DOHH2 (cell line): Measurements from ENCODE around the gene CALU.

Source experiments
- CTCF ChIP-seq: fragments of 200-600 bp; sonication (generic); IDR thresholded peaks from one replicate; pipeline ENCODE4 v1.5.1; 2014; ENCODE audit warnings: antibody characterized with exemption, mild to moderate bottlenecking, low read depth, low read length; ENCODE audit not compliant: poor library complexity, severe bottlenecking
- EZH2phosphoT487 ChIP-seq: fragments of 200-600 bp; sonication (generic); IDR thresholded peaks from 2 replicates; pipeline ENCODE4 v1.6.1; 2017; ENCODE audit warnings: borderline replicate concordance, mild to moderate bottlenecking, antibody characterized with exemption, low read length, moderate library complexity, mixed read lengths

GRCh38 chr7:128759242-128759641 lies 20.1 kb downstream of the CALU start:
- TF ChIP-seq CTCF (no peak), EZH2phosphoT487 (no peak)
